ENCODE measurements around the gene TMEM182. TPM values are rescaled to one million over a fixed set of nuclear protein-coding genes. Genes with fewer than 3 reads are reported as not detected.
A peak's percentile ranks its signal among the peaks of the same experiment; 100 is the strongest.

The TMEM182 gene
- total RNA-seq, 1 donor from 2014 or later: 5.8 TPM

DNA sequence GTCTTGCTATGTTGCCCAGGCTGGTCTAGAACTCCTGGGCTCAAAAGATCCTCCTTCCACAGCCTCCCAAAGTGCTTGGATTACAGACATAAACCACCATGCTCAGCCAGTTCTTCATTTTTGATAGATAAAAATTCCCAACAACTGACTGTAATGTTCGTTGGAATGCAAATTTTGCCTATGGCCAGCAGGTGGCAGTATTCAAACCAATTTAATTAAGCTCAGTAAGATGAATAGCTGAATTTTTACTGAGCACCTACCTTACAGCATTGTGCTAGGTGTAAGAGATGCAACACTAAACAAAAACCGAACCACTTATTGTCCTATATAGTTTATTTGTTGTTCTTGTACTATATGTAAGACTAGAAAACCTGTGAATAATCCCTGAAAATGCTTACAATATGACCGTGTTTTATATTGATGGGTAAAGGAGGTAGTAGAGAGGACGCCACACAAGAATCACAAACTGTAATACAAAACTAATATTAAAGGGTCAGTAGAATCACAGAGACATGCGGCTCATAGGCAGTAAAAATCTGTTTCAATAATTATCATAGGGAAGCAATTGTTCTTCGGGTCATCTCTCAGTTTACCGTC, 8.2 kb upstream of the TMEM182 start:
- H3K27me3 Mint-ChIP-seq (ENCODE audit: low read depth, unreplicated experiment): no peaks in the 10 kb centered on the region
- no peaks in the 10 kb centered on the region for H3K79me2 ChIP-seq (ENCODE audit: insufficient read depth, low read length)
- H3K9me3 ChIP-seq (ENCODE audit: insufficient read depth, low read depth, low read length): no peaks in the 10 kb centered on the region
- no peaks in the 10 kb centered on the region for H3K27me3 ChIP-seq (ENCODE audit: insufficient read depth, low read length)
- TF ChIP-seq, protein P1, sequence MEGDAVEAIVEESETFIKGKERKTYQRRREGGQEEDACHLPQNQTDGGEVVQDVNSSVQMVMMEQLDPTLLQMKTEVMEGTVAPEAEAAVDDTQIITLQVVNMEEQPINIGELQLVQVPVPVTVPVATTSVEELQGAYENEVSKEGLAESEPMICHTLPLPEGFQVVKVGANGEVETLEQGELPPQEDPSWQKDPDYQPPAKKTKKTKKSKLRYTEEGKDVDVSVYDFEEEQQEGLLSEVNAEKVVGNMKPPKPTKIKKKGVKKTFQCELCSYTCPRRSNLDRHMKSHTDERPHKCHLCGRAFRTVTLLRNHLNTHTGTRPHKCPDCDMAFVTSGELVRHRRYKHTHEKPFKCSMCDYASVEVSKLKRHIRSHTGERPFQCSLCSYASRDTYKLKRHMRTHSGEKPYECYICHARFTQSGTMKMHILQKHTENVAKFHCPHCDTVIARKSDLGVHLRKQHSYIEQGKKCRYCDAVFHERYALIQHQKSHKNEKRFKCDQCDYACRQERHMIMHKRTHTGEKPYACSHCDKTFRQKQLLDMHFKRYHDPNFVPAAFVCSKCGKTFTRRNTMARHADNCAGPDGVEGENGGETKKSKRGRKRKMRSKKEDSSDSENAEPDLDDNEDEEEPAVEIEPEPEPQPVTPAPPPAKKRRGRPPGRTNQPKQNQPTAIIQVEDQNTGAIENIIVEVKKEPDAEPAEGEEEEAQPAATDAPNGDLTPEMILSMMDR (IDR thresholded peaks at IDR 0.05; ENCODE audit: insufficient read depth, low read depth, low read length): peak; percentile 88
- TF ChIP-seq EZH2 (IDR thresholded peaks at IDR 0.05; ENCODE audit: insufficient read depth, low read length): no peak
- H3K4me1 ChIP-seq (ENCODE audit: insufficient read depth, low read length): no peaks in the 10 kb centered on the region
- no peak overlapping the region for H2AFZ ChIP-seq (ENCODE audit: low read depth, low read length)
- no peak overlapping the region for H3K27ac Mint-ChIP-seq (ENCODE audit: unreplicated experiment)
- H3K36me3 ChIP-seq (ENCODE audit: insufficient read depth, low read length): no peaks in the 10 kb centered on the region
- no peak overlapping the region for H3K4me3 Mint-ChIP-seq (ENCODE audit: unreplicated experiment)
- no peaks in the 10 kb centered on the region for H3K36me3 Mint-ChIP-seq (ENCODE audit: low read depth, unreplicated experiment)
- H3K27ac ChIP-seq (ENCODE audit: low read depth, low read length): no peak overlapping the region
- DNase-seq (ENCODE audit: low read depth): peak; percentile 38
- peak; percentile 9 for FAIRE-seq
- no peaks in the 10 kb centered on the region for H3K4me1 Mint-ChIP-seq (ENCODE audit: low read depth, unreplicated experiment)
- H3K4me3 ChIP-seq (ENCODE audit: insufficient read depth, low read depth, low read length): no peak overlapping the region
- H3K4me2 ChIP-seq (ENCODE audit: low read length): no peak overlapping the region
- H3K9me3 Mint-ChIP-seq (ENCODE audit: unreplicated experiment): no peaks in the 10 kb centered on the region
- H4K20me1 ChIP-seq (ENCODE audit: insufficient read depth, low read length): no peaks in the 10 kb centered on the region
- H3K9ac ChIP-seq (ENCODE audit: low read length): no peak overlapping the region

DNA sequence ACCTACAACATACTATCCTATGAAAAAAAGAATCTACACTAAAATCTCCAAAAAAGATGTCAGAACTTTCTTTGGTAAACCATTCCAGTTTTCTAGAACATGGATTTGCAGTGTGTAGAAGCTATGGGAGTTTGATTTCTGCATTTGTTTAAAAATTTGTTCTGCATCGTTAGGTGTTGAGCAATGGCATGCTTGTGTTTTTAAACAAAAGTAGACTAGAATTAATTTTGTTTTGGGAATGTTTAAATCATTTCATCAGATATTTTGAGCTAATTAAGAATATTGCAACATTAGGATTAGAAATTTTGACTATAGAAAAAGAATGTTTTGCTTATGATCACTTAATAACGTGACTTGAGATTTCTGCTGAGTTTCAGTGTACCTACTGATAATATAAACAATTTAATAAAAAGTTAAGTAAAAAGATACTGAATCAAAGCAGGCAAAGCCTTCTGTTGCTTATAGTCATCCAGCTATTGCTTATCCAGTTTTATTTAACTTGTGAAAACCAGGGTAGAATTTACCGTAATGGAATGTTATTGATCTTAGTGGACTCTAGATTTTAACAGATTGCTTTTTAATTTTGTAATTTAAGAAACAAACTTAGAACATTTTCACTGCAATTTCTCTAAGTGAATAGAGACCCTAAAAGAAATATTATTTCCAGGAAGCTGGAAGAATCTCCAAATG, 7.2 kb upstream of the TMEM182 start:
- Histone ChIP-seq H3K27ac (ENCODE audit: low read depth, low read length) (no peak overlapping the region), H3K4me3 (ENCODE audit: insufficient read depth, low read depth, low read length) (no peak overlapping the region), H3K4me2 (ENCODE audit: low read length) (no peak overlapping the region), H3K36me3 (ENCODE audit: insufficient read depth, low read length) (no peaks in the 10 kb centered on the region), H3K27me3 (ENCODE audit: insufficient read depth, low read length) (no peaks in the 10 kb centered on the region), H2AFZ (ENCODE audit: low read depth, low read length) (no peak overlapping the region), H3K4me1 (ENCODE audit: insufficient read depth, low read length) (no peaks in the 10 kb centered on the region), H4K20me1 (ENCODE audit: insufficient read depth, low read length) (no peaks in the 10 kb centered on the region), H3K9ac (ENCODE audit: low read length) (no peak overlapping the region), H3K79me2 (ENCODE audit: insufficient read depth, low read length) (no peaks in the 10 kb centered on the region), H3K9me3 (ENCODE audit: insufficient read depth, low read depth, low read length) (no peaks in the 10 kb centered on the region)
- no peaks in the 10 kb centered on the region for H3K36me3 Mint-ChIP-seq (ENCODE audit: low read depth, unreplicated experiment)
- no peak for FAIRE-seq
- H3K4me3 Mint-ChIP-seq (ENCODE audit: unreplicated experiment): no peak overlapping the region
- H3K27ac Mint-ChIP-seq (ENCODE audit: unreplicated experiment): no peak overlapping the region
- H3K4me1 Mint-ChIP-seq (ENCODE audit: low read depth, unreplicated experiment): no peaks in the 10 kb centered on the region
- no peaks in the 10 kb centered on the region for H3K27me3 Mint-ChIP-seq (ENCODE audit: low read depth, unreplicated experiment)
- H3K9me3 Mint-ChIP-seq (ENCODE audit: unreplicated experiment): no peaks in the 10 kb centered on the region
- TF ChIP-seq, protein P1 (IDR thresholded peaks at IDR 0.05; ENCODE audit: insufficient read depth, low read depth, low read length): no peak
- no peak for TF ChIP-seq EZH2 (IDR thresholded peaks at IDR 0.05; ENCODE audit: insufficient read depth, low read length)
- no peak for DNase-seq (ENCODE audit: low read depth)

DNA sequence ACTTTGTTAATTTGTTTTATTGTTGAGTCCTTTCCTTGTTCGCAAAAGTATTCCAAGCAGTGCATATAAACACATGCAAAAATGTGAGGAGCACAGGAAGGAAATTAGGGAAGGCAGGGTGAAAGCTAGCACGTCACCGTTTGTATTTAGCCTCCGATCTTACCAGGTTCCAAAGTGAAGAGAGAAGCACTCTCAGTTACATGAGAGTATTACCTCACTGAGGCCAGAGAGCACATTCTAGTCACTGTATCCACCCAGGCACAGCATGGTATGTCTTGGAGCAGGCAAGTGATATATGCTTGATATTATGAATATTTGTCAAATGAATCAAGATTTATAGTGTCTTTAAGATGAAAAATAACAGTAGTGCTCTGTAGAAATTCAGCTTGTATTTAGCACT, 6.5 kb upstream of the TMEM182 start:
- H3K4me1 Mint-ChIP-seq (ENCODE audit: low read depth, unreplicated experiment): no peaks in the 10 kb centered on the region
- H3K36me3 ChIP-seq (ENCODE audit: insufficient read depth, low read length): no peaks in the 10 kb centered on the region
- H3K27me3 Mint-ChIP-seq (ENCODE audit: low read depth, unreplicated experiment): no peaks in the 10 kb centered on the region
- FAIRE-seq (no peak), DNase-seq (ENCODE audit: low read depth) (no peak)
- H3K9me3 ChIP-seq (ENCODE audit: insufficient read depth, low read depth, low read length): no peaks in the 10 kb centered on the region
- H3K27ac Mint-ChIP-seq (ENCODE audit: unreplicated experiment): no peak overlapping the region
- H3K4me3 Mint-ChIP-seq (ENCODE audit: unreplicated experiment): no peak overlapping the region
- H3K4me2 ChIP-seq (ENCODE audit: low read length): no peak overlapping the region
- H3K79me2 ChIP-seq (ENCODE audit: insufficient read depth, low read length): no peaks in the 10 kb centered on the region
- no peak overlapping the region for H3K4me3 ChIP-seq (ENCODE audit: insufficient read depth, low read depth, low read length)
- H3K27me3 ChIP-seq (ENCODE audit: insufficient read depth, low read length): no peaks in the 10 kb centered on the region
- no peaks in the 10 kb centered on the region for H3K36me3 Mint-ChIP-seq (ENCODE audit: low read depth, unreplicated experiment)
- no peak overlapping the region for H2AFZ ChIP-seq (ENCODE audit: low read depth, low read length)
- no peak overlapping the region for H3K9ac ChIP-seq (ENCODE audit: low read length)
- no peaks in the 10 kb centered on the region for H3K9me3 Mint-ChIP-seq (ENCODE audit: unreplicated experiment)
- H3K4me1 ChIP-seq (ENCODE audit: insufficient read depth, low read length): no peaks in the 10 kb centered on the region
- no peaks in the 10 kb centered on the region for H4K20me1 ChIP-seq (ENCODE audit: insufficient read depth, low read length)
- no peak overlapping the region for H3K27ac ChIP-seq (ENCODE audit: low read depth, low read length)
- TF ChIP-seq, protein P1 (IDR thresholded peaks at IDR 0.05; ENCODE audit: insufficient read depth, low read depth, low read length): no peak
- TF ChIP-seq EZH2 (IDR thresholded peaks at IDR 0.05; ENCODE audit: insufficient read depth, low read length): no peak

All from astrocyte (in vitro differentiated cells and primary cell).